22Rv1 (cell line): ENCODE results near the gene GRM4.

ENCODE experiments used
- CTCF ChIP-seq: fragments of 450-650 bp; IDR thresholded peaks from 2 replicates; pipeline ENCODE4 v1.5.1; 2017; ENCODE audit warnings: mild to moderate bottlenecking
- ZFX ChIP-seq: fragments of 450-650 bp; IDR thresholded peaks from 2 replicates; pipeline ENCODE4 v1.6.1; 2017; ENCODE audit warnings: antibody characterized with exemption, borderline replicate concordance

- TF ChIP-seq CTCF (no peak), ZFX (no peak)
Measured at GRCh38 chr6:34144581-34145160, 1.2 kb downstream of the GRM4 start.
